Glomerular visceral epithelial cell (primary cell): ENCODE measurements around the gene DARS1.
"Not testable (repeated sequence)": the region's sequence is repeated elsewhere in the genome, so short reads cannot be mapped to it uniquely, and the experiment has no call there.

ENCODE experiments used
- DNase-seq: peaks from one replicate; pipeline ENCODE4 v3.0.0-alpha.2; 2016; ENCODE audit errors: extremely low spot score

Gene DARS1

DNA sequence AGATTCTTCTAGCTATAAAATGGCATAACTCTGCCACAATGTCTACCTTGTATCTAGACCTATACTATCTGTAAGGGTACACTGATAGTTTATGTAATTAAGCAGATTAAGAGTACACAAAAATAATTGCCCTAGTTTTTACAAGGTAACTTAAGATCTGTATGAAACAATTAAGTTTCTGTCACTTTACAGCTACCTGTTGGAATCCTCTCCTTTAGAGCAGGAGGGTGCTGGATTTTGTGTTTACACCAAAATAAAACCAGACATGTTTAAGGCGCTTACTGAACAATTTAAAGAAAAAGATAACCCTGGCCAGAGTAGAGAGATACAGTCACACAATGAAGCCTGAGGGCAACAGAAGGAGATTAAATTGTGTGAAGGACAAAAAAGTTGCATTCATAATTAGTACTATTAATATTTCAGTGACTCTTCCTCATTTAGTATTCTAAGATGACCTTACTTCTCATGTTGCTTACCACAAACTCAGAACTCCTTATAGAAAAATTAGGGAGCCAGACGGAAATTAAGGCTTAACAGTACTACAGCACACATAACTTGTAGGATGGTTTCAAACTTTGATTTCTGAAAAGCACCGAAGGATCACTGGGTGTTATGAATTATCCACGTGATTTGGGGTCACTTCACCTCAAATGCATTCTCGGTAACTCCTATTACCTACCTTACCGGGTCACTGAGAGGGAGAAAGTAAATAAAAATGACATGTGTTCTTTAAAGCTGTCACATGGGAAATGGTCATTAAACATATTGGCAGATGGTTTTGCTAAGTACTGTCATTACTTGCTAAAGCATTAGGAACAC is 1.0 kb downstream of the DARS1 start:
- no peak for DNase-seq

GRCh38 chr2:135980434-135981079 is 4.9 kb downstream of the DARS1 start:
- no peak for DNase-seq

DNA sequence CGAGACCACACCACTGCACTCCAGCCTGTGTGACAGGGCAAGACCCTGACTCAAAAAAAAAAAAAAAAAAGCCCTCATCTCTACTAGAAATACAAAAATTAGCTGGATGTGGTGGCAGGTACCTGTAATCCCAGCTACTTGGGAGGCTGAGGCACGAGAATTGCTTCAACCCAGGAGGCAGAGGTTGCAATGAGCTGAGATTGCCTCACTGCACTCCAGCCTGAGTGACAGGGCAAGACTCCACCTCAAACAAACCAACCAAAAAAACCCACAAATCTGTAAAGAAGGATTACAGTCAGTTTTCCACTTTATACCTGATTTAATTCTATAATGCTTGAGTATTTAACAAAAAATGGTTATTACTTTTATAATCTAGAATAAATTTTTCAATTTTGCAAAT is 9.7 kb downstream of the DARS1 start:
- DNase-seq: no peak

- no peak for DNase-seq
Measured at GRCh38 chr2:135974036-135974435, 11.4 kb downstream of the DARS1 start.

DNA sequence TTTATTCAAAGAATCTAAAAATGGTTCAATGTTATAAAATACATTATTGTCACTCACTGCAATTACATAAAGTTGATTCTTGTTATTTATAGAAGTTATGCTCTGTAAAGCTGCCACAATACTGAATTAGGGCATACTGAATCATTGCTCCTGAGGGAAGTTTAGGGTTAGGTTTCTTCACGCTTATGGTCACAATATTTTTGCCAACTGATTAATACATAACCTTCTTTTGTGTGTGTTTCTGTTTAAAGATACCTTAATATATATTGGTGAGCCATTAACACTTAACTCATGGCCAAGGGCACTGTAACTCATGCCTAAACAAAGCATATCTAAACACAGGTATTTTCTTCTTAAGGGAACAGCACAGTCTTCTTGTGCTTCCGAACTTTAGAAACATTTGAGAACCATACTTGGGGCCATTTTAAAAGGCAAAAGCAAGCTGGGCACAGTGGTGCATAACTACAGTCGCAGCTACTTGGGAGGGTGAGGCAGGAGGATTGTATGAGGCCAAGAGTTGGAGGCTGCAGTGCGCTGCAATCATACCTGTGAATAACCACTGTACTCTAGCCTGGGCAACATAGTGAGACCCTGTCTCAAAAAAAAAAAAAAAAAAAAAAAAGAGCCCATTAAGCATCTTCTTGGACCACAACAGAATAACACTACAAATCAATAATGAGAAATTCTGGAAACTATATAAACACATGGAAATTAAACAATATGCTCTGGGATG is 15.6 kb downstream of the DARS1 start:
- no peak for DNase-seq

- no peak for DNase-seq
Measured at GRCh38 chr2:135965756-135966155, 19.7 kb downstream of the DARS1 start.

GRCh38 chr2:135964404-135964803 is 21.0 kb downstream of the DARS1 start:
- not testable (repeated sequence) for DNase-seq

DNA sequence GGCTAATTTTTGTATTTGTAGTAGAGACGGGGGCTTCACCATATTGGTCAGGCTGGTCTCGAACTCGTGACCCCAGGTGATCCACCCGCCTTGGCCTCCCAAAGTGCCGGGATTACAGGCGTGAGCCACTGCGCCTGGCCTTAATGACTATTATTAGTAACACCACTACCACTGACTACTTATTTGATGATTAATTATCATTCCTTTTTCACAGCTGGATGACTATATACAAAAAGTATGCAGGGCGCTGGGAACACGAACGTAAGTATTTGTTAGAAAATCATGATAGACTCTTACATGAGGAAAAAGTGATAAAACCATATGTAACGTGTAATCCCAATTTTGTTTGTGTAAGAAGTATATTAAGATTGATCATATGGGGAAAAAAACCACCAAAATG is 21.6 kb downstream of the DARS1 start:
- DNase-seq: no peak

DNA sequence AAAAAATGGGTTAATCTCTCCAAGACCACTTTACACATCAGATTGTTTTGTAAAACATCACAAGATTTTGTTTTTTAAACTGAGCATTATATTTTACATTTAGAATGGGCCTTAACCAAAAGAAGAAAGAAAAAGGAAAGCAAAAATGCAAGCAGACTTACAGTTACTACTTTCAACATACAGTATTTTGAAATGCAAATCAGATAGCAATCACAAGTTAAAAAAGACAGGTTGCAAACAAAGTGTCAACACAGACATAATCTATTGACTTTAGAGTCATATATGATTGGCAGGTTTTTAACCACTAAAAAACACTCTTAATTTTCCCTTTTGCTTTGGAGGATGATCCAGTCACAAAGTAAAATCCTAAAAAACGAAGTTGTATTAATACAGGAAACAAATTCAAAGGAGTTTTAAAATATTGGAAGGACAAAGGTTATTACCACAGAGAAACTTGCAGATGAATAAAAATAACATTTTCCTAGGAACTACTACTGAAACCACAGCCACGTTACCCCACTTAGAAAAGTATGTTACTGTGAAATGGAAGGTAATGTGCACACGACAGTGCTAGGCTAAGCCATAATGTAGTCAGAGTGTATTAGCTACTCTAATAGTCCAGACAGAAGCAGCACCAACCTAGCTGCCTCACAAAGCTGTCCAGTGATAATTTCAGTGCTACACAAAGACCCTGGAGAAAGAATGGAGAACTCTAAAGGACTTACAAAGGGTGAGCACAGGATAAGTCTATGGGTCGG is 22.9 kb downstream of the DARS1 start:
- no peak for DNase-seq

DNA sequence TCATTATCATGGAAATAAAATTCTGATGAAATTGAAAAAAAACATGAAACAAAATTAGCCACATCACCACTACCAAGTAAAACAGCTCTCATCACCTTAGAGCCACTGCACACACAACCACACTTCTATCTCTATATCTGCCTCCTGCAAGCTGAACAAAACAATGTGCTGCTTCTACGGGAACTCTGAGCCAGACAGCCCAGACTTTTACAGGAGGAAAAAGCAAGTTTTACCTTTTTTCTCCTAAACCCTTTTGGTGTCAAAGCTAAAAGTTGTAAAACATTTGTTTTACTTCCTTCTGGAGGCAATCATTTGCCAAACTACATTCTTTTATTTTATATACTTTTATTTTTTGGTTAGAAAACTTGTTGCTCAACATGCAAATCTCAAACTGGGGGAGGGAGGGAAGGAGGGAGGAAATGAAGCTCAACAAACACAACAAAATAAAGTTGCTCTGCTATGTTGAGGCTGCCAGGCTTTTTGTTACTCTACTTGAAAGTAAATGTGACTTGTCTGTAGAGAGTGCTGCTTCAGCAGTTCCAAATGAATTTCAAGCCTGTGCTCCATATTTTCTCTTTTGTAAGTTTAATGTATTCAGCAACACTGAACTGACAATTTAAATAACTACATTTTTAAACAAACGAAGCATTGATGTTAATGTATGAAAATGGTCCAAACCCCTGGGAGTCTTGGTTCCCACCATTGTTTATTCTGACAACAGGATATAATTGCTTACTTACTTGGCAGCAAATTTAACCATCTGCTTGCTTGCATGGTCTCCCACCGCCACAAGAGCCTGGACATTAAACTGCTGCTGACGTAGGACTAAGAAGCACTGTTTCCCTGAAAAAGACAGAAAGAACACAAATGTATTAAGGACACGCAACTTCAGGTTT is 24.5 kb downstream of the DARS1 start:
- no peak for DNase-seq

DNA sequence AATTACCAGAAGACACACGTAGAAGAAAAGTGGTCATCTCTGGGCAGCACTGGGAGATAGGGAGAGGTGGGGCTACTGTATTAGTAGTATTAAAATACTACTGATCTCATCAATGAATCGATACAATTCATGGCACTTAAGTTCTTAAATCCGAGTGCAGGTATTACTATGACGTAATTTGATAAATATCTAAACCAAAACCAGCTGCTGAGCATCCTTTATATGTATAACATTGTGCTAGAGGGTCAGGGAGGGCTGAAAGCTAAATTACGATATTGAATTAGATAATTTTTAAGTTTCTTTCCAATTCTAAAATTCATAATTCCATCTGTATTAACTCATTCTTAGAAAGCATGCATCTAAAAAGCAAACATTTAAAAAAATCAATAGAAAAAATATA is 25.3 kb downstream of the DARS1 start:
- DNase-seq: no peak

DNA sequence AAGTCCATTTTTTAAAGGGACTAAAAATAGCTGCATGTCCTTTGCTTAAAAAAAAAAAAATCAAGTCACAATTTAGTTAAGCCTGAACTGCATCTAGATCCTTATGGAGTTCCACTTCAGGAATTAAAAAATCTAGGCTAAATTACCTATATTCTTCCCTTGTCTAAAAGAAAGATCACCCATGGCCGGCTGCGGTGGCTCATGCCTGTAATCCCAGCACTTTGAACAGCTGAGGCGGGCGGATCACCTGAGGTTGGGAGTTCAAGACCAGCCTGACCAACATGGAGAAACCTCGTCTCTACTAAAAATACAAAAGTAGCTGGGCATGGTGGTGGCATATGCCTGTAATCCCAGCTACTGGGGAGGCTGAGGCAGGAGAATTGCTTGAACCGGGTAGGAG is 26.5 kb downstream of the DARS1 start:
- DNase-seq: not testable (repeated sequence)

DNA sequence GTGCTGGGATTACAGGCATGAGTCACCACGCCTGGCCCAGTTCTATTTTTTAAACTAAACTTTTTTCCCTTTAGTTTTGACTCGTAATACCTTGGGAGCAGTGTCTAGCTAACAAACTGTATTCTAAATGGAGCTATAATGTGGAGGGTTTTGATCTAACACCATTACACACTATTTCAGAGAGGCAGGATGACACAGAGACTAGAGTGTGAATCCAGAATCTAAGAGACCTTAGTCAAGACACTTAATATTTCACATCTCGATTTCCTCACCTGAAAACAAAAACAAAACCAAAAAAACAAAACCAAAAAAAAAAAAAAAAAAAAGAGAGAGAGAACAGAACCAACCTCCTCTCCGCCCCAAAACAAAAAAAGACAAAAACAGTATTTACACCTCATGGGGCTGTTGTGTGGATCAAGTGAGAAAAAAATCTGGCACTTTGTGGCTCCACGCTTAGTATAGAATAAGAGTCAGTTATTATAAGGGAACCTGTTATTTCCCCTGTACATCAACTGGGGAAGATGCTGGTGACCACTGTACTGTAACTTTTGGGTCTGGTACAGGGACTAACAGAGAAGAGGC is 31.3 kb downstream of the DARS1 start:
- DNase-seq: no peak

DNA sequence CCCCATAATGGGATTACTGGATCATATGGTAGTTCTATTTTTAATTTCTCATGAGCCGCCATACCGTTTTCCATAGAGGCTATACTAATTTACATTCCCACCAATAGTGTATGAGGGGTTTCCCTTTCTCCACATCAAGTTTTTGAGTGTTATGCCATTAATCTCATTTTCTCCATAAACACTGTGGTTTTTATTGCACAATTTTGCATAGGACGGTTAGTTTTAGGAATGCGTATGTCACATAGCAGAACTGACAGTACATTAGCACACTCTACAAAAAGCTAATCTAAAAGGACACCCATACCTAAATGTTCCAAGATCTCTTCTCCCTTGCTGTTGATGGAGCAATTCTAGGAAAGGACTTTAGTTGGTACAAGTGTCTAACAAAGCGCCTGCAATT is 32.5 kb downstream of the DARS1 start:
- DNase-seq: no peak

DNA sequence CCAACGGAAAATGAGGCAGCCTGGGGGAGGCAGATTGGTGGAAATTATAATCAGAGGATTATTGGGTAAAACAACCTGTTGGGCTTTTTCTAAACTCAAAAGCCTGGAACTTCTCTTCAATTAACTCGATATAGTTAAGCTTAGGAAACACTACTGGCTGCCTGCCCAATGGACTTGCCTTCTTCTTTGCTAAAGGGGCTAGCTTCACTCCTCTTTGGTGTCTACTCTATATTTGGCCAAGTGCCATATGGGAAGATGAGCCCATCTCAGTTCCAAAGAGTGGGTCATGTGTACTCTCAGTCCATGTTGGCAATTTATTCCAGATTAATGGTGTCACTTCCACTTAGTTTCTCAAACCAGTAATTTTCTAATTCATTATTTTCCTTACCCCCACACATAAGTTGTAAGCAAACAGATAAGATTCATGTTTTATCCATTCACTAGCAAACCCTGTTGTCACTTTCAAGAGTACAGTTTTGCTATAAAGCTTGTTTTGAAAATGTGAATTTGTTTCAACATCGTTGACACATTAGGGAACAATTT is 34.3 kb downstream of the DARS1 start:
- no peak for DNase-seq

GRCh38 chr2:135949451-135950234 is 35.8 kb downstream of the DARS1 start:
- no peak for DNase-seq

GRCh38 chr2:135948642-135949355 is 36.6 kb downstream of the DARS1 start:
- peak; percentile 71 for DNase-seq

DNA sequence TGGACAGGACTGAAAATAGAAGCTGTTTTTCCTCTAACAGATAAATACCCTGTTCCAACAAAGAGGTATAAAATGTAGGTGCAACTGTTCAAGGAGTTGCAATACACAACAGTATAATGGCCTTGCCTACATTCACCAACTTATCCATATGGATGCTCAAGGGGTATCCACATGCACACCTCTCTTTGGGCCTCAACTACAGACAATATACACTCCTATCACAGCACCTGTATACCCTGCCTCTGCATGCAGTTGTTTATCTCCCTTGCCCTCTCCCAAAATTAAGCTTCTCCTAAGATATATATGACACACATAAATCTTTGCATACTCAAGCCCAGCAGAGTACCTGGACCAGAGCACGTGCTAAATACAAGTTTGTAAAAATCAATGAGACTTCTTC is 37.3 kb downstream of the DARS1 start:
- DNase-seq: no peak

GRCh38 chr2:135947483-135947882 is 37.9 kb downstream of the DARS1 start:
- DNase-seq: no peak
